Ascending aorta (tissue), 2 donors: Measurements from ENCODE around the gene UBR3. TPM values are rescaled to one million over a fixed set of nuclear protein-coding genes. Genes with fewer than 3 reads are reported as not detected.
"Not testable (repeated sequence)": the region's sequence is repeated elsewhere in the genome, so short reads cannot be mapped to it uniquely, and the experiment has no call there.

Experiments used
- DNase-seq, 2 donors: peaks; one replicate each; pipeline ENCODE4 v3.0.0-alpha.2; 2019; ENCODE audit warnings: low spot score in 2 of 2
- H3K27ac ChIP-seq, 2 donors: fragments of 200-600 bp; sonication (generic); one replicate each; pipeline ENCODE4 v1.5.1; 2016 to 2017; ENCODE audit warnings: mild to moderate bottlenecking in 1 of 2
- H3K27me3 ChIP-seq: fragments of 200-600 bp; sonication (generic); one replicate; pipeline ENCODE4 v1.5.1; 2017
- H3K36me3 ChIP-seq, 2 donors: fragments of 200-600 bp; sonication (generic); one replicate each; pipeline ENCODE4 v1.5.1; 2016
- H3K4me1 ChIP-seq, 2 donors: fragments of 200-600 bp; sonication (generic); one replicate each; pipeline ENCODE4 v1.5.1; 2016 to 2017; ENCODE audit warnings: mild to moderate bottlenecking in 1 of 2
- H3K4me3 ChIP-seq, 2 donors: fragments of 200-600 bp; sonication (generic); one replicate each; pipeline ENCODE4 v1.5.1; 2016 to 2017; ENCODE audit warnings: mild to moderate bottlenecking in 1 of 2
- H3K9me3 ChIP-seq, 2 donors: fragments of 200-600 bp; sonication (generic); one replicate each; pipeline ENCODE4 v1.5.1; 2016
- intact Hi-C: fragments of 100-400 bp; cut with DNase I; formaldehyde crosslinking; loops from one replicate; pipeline ENCODE4 v1.15.1; 2023
- total RNA-seq: library from RNA; depleted of rRNA; stranded (reverse); fragments of >200 nt; gene quantifications from one replicate; pipeline ENCODE4 v1.1.0, GENCODE V29; 2016
- TF ChIP-seq, protein P1 (sequence below), 3 experiments: fragments of 200-600 bp in 2 of 3; fragments of 450-650 bp in 1 of 3; sonication (generic) in 2 of 3; IDR thresholded peaks; one replicate each; pipeline ENCODE4 v1.5.1; 2016 to 2019; ENCODE audit warnings: antibody characterized with exemption in 3 of 3, mild to moderate bottlenecking in 1 of 3, moderate library complexity in 1 of 3

UBR3 gene
- total RNA-seq, 1 donor from 2014 or later, result 37.7 TPM

DNA sequence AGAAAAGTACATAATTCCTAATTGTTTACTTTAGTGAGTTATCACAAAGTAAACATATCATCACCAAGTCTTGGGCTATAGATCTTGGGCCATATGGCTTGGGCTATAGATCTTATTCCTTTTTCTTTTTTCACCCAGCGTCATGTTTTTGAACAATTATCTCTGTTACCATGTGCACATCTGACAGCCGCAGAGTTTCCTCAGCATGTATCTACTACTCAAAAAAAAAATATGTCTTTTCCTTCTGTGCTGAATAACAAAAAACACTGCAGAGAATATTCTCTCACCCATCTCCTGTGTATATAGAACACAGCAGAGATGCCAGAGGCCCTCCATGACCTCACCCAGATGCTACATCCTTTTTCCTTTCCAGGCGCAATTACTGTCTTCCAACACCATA, 274.5 kb downstream of the UBR3 start:
- intact Hi-C loops, result no loop called here
- DNase-seq, result no peak
- TF ChIP-seq, protein P1, sequence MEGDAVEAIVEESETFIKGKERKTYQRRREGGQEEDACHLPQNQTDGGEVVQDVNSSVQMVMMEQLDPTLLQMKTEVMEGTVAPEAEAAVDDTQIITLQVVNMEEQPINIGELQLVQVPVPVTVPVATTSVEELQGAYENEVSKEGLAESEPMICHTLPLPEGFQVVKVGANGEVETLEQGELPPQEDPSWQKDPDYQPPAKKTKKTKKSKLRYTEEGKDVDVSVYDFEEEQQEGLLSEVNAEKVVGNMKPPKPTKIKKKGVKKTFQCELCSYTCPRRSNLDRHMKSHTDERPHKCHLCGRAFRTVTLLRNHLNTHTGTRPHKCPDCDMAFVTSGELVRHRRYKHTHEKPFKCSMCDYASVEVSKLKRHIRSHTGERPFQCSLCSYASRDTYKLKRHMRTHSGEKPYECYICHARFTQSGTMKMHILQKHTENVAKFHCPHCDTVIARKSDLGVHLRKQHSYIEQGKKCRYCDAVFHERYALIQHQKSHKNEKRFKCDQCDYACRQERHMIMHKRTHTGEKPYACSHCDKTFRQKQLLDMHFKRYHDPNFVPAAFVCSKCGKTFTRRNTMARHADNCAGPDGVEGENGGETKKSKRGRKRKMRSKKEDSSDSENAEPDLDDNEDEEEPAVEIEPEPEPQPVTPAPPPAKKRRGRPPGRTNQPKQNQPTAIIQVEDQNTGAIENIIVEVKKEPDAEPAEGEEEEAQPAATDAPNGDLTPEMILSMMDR (IDR thresholded peaks at IDR 0.05), result no peak

DNA sequence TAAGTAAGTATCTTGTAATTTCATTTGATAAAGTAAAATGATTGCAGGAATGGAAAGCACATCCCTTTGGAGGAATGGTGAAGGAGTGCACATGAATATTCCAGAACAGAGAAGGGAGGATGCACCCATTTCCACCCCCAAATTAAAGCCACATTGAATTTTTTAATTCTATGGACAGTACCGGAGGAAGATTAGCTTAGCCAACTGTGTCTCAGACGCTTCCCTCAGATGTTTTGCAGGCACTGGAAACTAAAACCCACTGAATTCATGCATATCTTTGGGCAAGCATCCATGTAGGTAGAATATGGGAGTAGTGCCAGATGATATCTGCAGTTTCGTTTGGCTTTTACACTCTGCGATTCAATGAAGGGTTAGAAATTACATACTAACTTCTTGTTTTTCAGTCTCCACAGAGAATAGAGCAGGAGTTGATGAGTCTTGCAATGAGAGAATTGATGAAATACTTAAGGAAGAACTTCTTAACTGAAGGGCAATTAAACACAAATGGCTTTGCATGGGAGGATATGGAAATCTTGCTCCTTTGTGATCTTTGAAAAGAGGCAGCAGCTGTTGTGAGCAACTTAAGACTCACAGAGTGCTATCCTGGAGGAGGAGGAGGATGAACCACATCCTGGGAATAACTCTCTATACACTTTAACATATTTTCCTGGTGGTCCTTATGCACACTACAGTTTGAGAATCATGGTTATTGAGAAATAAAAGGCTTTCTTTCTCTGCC, 279.0 kb downstream of the UBR3 start:
- Histone ChIP-seq H3K27me3 (no peaks in the 10 kb centered on the region), H3K9me3 (no peaks in the 10 kb centered on the region), H3K4me1 (no peaks in the 10 kb centered on the region), H3K27ac (no peak overlapping the region), H3K36me3 (no peaks in the 10 kb centered on the region), H3K4me3 (no peak overlapping the region)
- intact Hi-C loops, result no loop called here
- TF ChIP-seq, protein P1 (IDR thresholded peaks at IDR 0.05), result no peak
- DNase-seq, result no peak

More for the DNA sequence above, 274.5 kb downstream of the UBR3 start:
- Histone ChIP-seq H3K9me3 (no peaks in the 10 kb centered on the region), H3K36me3 (no peaks in the 10 kb centered on the region), H3K27me3 (no peaks in the 10 kb centered on the region), H3K4me1 (no peaks in the 10 kb centered on the region), H3K27ac (no peak overlapping the region), H3K4me3 (no peak overlapping the region)

DNA sequence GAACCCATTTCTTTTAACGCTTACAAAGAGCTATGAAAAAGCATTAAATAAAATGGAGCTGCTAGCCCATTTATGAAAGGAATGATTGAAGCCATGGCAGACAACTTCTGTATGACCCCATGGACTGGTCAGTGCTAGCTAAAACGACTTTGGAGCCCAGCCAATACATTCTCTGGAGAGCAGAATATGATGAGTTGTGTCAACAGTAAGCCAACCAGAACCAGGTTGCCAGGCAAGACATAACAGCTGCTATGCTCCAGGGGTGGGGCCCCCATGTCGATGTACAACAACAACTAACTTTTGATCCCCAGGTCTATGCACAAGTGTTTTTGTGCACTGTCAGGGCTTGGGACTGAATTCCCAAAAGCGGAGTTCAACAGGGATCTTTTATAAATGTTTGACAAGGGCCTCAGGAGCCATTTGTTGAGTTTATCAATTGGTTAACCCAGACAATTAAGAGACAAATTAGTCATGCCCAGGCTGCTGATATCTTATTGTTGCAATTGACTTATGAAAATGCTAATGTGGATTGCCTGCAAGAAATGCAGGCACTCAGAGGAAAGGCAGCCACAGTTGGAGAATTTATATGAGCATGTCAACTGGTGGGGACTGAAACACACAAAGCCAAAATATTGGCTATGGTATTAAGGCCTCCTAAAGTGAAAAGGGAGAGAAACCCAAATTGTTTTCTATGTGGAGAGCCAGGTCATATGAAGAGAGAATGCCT, 286.1 kb downstream of the UBR3 start:
- Histone ChIP-seq H3K4me3 (no peak overlapping the region), H3K4me1 (no peaks in the 10 kb centered on the region), H3K27ac (no peak overlapping the region), H3K27me3 (no peaks in the 10 kb centered on the region), H3K36me3 (no peaks in the 10 kb centered on the region), H3K9me3 (no peaks in the 10 kb centered on the region)
- intact Hi-C loops, result no loop called here
- DNase-seq, result no peak
- TF ChIP-seq, protein P1 (IDR thresholded peaks at IDR 0.05), result no peak

DNA sequence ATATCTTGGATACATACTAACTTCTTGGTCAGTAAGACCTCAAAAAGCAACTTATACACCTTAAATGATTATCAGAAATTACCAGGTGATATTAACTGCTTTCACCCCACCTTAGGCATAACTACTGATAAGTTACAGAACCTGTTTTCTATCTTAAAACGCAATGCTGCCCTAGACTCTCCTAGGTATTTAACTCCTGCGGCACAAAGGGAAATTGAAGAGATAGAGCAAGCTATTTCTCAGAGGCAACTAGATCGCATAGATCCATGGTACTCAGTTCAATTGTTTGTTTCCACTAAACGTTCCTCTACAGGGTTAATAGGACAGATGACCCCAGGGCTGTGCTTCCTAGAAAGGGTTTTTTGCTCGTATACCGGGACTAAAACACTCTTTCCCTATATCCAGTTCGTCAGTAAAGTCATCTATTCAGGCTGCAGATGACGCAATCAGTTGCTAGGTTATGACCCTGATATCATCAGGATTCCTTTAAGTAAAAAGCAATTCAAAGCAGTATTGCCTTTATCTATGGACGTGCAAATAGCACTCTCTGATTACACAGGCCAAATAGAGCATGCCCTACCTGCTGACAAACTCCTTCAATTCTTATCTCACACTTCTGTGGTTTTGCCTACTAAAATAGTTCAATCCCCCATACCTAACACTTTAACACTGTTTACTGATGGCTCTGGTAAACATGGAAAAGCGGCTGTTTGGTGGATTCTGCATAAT, 288.4 kb downstream of the UBR3 start:
- Histone ChIP-seq H3K4me3 (no peak overlapping the region), H3K27ac (no peak overlapping the region), H3K9me3 (no peaks in the 10 kb centered on the region), H3K4me1 (no peaks in the 10 kb centered on the region), H3K27me3 (no peaks in the 10 kb centered on the region), H3K36me3 (no peaks in the 10 kb centered on the region)
- intact Hi-C loops, result no loop called here
- no peak for DNase-seq
- TF ChIP-seq, protein P1 (IDR thresholded peaks at IDR 0.05), result no peak

DNA sequence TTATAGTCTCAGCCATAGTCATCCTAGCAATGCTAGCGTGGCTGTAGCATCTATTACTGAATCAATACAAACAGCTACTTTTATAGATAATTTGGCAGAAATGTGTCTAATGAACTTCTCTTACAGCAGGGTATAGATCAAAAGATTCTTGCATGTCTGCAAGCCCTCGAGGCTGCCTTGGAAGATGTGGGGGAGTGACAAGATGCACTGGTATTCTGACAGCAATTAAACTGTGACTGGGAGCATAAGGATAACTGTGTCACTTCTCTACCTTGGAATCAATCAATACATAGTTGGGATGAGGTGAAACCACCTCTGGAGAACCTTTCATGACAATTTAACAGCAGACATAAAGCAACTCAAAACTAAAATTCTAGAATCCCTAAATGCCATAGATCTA, 291.4 kb downstream of the UBR3 start:
- no peak for DNase-seq

DNA sequence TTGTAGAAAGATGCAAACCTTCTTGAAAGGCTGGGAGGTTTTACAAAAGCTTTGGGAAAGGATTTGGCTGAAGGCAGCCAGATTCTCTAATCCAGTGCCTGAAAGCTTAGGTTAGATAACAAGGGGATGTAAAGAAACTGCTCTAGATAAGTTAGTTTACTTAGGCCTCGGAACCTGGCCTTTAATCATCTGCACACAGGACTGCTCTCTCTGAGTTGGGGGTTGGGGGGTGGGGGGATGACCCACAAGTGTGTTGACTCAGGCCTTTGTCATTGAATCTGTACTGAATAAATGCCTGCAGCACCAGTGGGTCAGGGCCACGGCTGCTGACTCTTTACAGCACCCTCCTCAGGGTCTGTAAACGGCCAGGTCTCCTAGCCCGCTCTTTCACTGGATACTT, 292.1 kb downstream of the UBR3 start:
- H3K36me3 ChIP-seq, DNase-seq, H3K27ac ChIP-seq, H3K4me3 ChIP-seq, intact Hi-C loops, H3K4me1 ChIP-seq, H3K9me3 ChIP-seq, H3K27me3 ChIP-seq: not testable (repeated sequence)

More for the DNA sequence above, 291.4 kb downstream of the UBR3 start:
- no peaks in the 10 kb centered on the region for H3K36me3 ChIP-seq
- H3K9me3 ChIP-seq, result no peaks in the 10 kb centered on the region
- H3K27ac ChIP-seq, result no peak overlapping the region
- H3K4me1 ChIP-seq, result no peaks in the 10 kb centered on the region
- H3K4me3 ChIP-seq, result no peak overlapping the region
- no peaks in the 10 kb centered on the region for H3K27me3 ChIP-seq
- intact Hi-C loops, result no loop called here
- TF ChIP-seq, protein P1 (IDR thresholded peaks at IDR 0.05), result no peak
